Activated CD4-positive, alpha-beta T cell treated with anti-CD3 and anti-CD28 coated beads for 48 hours (primary cell): Measurements from ENCODE around the gene KRTAP5-6.

Experiments
- DNase-seq: peaks from one replicate; pipeline ENCODE4 v3.0.0-alpha.2; 2020

KRTAP5-6 gene

DNA sequence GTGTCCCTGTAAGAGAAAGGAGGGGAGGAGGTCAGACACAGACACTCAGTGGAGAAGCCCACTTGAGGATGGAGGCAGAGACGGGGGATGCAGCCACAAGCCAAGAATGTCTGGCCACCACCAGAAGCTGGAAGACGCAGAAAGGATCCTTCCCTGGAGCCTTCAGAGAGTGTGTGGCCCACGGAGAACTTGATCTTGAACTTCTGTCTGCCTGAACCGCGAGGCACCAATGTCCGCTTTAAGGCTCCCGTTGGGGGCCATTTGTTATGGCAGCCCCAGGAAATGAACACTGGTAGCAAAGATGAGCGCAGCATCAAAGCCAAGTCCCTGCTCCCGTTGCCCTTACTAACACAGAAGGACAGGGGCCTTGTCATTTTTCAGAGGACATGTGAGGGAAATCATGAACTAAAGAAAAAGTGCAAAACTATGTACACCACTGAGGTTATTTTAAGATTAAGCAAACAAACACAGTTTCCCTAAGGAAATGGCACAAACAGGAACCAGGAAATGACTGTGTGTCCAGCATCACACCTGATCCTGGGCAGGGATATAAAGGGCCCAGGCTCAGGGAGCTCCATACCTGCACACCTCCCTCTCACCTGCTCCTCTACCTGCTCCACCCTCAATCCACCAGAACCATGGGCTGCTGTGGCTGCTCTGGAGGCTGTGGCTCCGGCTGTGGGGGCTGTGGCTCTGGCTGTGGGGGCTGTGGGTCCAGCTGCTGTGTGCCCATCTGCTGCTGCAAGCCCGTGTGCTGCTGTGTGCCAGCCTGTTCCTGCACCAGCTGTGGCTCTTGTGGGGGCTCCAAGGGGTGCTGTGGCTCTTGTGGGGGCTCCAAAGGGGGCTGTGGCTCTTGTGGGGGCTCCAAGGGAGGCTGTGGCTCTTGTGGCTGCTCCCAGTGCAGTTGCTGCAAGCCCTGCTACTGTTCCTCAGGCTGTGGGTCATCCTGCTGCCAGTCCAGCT lies at the start of gene KRTAP5-6:
TSS of gene KRTAP5-6 (plus strand) at position 588 of the 963 bp plus-strand sequence. CDS start at position 639, 51 bp downstream.
- DNase-seq = no peak

DNA sequence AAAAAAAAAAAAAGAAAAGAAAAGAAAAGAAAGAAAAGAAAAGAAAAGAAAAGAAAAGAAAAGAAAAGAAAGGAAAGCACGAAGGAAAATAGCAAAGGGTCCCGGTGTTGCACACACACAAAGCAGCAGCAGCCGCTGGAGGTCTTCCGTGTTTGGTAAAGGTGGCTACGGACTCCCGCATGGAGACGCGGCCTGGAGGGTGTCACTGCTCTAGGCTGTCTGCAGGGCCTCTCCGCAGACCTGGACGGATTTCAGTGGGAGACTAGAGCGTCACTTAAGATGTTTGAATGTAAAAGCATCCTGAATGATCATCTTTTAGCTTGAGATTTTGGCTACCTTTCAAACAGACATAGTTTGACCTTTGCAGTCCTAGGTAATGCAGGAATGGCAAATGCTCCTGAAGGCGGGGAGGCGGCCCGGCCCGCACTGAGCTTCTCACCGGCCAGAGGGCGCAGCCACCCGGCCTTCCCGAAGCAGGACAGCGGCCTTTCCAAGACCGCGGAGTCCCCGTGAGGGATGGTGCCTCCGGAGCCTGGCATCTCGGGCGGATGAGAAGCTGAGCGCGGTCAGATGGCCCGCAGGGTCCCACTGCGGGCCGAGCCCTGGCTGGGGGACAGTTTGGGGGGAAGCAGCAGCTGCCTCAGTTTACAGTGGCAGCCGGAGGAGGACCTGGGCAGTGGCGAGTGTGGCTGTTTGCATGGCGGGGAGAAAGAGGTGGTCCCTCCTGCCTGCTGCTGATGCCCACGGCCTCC lies 48.9 kb upstream of the KRTAP5-6 start:
- DNase-seq = no peak

GRCh38 chr11:1648653-1649420 lies 48.2 kb upstream of the KRTAP5-6 start:
- DNase-seq = no peak

GRCh38 chr11:1650034-1650917 lies 46.7 kb upstream of the KRTAP5-6 start:
- DNase-seq = no peak

GRCh38 chr11:1650918-1651262 lies 46.1 kb upstream of the KRTAP5-6 start:
- DNase-seq = no peak

- DNase-seq = no peak
Measured at GRCh38 chr11:1651411-1651980, 45.5 kb upstream of the KRTAP5-6 start.

GRCh38 chr11:1652026-1652425 lies 45.0 kb upstream of the KRTAP5-6 start:
- DNase-seq = no peak

- DNase-seq = no peak
Measured at GRCh38 chr11:1652442-1652770, 44.6 kb upstream of the KRTAP5-6 start.

- peak; percentile 83 for DNase-seq
Measured at GRCh38 chr11:1652771-1653540, 44.0 kb upstream of the KRTAP5-6 start.

DNA sequence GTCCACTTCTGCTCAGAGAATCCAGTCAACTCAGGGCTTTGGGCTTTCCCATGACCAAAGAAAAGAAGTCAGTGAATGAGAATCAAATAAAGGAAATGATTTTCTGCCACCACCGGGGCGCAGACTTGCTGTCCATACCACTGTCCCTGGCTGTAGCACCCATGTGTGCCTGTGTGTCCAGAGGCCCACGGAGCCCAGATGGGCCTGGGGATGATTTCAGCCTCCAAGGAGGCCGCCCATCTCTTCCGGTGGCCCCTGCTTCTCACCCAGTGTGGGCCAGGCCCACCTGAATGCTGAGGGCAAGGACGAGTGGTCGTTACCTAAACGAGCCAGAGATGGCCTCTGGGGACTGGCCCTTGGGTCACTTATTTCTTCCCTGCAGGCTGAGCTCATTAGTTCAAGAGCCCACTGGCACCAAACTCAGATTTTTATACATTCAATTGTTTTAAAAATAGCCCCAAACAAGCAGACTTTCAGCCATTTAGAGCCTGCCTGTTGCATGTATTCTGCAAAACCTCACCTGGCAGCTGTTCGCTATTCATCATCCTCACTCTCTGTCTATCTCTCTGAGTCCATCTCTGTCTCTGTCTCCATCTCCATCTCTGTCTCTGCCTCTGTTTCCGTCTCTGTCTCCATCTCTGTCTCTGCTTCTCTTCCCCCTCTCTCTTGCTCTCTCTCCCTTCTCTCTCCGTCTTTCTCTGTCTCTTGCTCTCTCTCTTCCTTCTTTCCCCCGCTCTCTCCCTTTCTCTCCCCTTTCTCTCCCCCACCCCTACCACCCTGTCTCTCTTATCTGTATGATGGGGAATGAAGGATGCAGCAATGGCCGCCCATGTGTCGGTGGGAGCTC lies 43.2 kb upstream of the KRTAP5-6 start:
- DNase-seq = no peak

DNA sequence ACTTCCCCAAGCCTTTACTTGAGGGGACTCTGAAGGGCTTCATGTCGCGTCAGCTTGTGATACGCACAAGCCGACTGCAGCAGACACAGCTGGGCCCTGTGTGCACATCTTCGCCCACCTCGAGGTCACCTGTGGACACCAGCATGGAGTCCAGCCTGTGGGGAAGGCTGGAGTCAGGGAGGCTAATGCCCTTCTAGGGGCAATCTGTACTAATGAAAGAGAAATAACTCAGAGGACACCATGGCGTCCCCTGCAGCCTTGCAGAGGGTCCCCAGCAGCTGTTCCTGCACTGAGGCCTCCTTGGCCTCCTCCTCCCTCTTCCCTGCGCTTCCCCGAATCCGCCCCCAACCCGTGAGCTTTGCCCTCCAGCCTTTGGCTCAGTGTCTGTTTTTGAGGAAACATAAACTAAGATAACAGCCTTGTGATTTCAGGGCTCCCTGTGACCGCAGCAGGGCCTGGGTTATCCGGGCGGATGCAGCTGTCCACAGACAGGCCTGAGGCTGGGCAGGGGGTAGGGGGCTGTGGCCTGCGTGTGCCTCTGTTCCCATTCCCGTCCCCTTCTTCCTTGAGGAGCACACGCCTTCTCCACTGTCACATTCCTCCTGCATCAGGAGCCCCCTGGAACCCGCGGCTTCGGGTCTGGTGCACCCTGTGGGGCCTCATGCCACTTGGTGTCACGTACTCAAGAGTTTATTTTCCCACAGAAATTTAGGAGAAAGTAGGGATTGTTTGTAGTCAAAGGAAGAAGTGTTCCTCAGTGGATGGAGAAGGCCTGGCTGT lies 42.4 kb upstream of the KRTAP5-6 start:
- DNase-seq = no peak

GRCh38 chr11:1655168-1656060 lies 41.6 kb upstream of the KRTAP5-6 start:
- DNase-seq = no peak

- DNase-seq = no peak
Measured at GRCh38 chr11:1656061-1656441, 40.9 kb upstream of the KRTAP5-6 start.

GRCh38 chr11:1656670-1657069 lies 40.3 kb upstream of the KRTAP5-6 start:
- DNase-seq = no peak

DNA sequence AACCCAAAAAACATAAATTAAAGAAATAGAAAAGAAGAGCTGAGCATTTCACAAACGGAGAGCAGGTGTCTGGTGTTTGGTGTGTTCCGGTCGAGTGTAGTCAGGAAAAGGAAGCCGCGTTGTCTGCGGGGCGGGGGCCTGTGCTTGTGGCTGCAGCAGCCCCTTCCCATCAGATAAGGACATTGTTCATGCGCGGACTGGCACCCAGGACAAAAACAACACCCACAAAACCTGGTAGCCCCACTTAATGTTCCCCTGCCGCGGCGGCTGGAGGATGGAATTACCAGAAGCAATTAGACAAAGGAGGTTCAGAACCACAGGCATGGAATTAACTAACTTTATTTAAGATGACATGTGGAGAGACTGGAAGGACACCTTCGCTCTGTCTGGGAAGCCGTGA lies 37.5 kb upstream of the KRTAP5-6 start:
- DNase-seq = no peak

GRCh38 chr11:1660111-1660867 lies 36.7 kb upstream of the KRTAP5-6 start:
- no peak for DNase-seq
